ENCODE data around the gene AMIGO3.

The AMIGO3 gene

DNA sequence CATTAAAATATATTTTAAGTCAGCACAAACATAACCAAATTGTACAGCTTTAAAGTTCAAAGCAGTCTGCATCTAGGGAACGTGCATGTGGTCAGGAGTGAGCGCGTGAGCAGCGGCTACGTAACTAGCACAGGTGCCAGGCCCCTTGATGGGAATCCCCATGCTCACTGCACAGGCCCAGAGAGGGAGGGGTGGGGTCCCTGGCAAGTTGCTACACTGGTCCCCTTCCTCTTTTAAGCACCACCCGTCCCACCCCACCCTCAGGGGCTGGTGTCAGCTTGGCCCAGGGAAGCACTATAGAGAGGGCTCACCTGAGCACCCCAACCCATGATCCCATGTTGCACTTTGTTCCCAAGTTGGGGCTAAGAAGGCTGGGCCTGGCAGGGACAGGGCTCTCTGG lies 5.1 kb upstream of the AMIGO3 start:
- DNase-seq = no peak

DNA sequence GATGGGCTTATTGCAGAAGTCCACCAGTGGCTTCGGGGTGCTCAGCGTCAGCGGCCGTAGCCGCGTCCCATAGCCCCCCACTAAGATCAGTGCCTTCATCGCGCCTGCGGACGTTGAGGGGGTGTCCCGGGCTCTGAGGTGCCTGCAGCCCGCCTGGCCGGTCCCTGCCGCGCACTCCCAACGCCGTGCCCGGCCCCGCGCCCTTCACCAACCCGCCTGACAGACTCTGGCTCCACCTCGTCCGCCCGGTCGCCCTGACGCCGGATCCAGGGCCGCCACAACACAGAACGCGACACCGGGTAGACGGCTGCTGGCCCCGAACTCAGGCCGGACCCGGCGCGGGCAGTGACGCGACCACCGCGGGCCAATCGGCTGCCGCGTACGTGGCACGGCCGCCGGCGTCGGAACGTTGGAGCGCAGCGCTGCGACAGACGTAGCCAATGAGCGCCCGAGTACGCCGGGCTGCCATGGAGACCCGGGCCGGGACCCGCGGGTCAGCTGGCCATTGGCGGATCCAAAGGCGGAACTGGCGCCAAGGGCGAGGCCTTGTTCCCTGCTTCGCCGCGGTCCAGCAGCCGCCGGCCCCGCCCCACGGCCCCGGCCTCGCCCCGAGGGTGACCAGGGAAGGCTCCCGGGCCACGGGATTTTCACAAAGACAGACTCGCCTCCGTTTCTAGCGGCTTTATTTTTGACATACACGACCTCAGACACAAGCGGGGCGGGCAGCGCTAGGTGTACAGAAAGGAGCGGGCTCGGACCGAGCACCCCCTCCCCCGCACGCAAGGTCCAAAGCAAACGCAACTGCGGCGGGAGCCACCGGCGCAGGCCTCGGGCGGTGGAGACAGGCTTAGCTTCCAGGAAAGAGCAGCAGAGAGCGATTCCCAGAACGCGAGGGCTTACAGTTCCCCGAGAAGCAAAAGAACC lies 4.4 kb upstream of the AMIGO3 start, which contains the start of gene GMPPB:
TSS of gene GMPPB (minus strand) at position 324 of the 924 bp plus-strand sequence. CDS start at position 99, 225 bp downstream.
- peak; percentile 96 for DNase-seq

- DNase-seq = peak; percentile 21
These were observed 3.8 kb upstream of the AMIGO3 start for GRCh38 chr3:49723296-49723627.

DNA sequence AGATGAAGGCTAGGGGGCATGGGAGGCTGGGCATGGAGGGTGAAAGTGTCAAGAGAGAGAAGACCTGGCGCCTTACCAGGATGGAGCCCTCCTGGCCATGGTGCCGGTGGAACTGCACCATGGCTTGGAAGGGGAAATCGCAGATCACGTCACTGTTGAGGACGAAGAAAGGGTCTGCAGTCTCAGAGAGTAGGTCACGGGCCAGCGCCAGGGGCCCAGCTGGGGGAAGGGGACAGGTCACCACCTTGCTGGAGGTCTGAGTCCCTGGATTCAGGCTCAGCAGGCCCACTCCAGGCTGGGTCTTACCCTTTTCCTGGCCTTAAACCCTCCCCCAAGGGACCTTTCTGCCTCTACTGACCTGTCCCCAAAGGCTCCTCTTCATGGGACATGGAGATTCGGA lies 3.4 kb upstream of the AMIGO3 start:
- no peak for DNase-seq

GRCh38 chr3:49721896-49722781 lies 2.7 kb upstream of the AMIGO3 start:
- DNase-seq = no peak

- no peak for DNase-seq
These were observed 2.1 kb upstream of the AMIGO3 start for GRCh38 chr3:49721596-49721895.

DNA sequence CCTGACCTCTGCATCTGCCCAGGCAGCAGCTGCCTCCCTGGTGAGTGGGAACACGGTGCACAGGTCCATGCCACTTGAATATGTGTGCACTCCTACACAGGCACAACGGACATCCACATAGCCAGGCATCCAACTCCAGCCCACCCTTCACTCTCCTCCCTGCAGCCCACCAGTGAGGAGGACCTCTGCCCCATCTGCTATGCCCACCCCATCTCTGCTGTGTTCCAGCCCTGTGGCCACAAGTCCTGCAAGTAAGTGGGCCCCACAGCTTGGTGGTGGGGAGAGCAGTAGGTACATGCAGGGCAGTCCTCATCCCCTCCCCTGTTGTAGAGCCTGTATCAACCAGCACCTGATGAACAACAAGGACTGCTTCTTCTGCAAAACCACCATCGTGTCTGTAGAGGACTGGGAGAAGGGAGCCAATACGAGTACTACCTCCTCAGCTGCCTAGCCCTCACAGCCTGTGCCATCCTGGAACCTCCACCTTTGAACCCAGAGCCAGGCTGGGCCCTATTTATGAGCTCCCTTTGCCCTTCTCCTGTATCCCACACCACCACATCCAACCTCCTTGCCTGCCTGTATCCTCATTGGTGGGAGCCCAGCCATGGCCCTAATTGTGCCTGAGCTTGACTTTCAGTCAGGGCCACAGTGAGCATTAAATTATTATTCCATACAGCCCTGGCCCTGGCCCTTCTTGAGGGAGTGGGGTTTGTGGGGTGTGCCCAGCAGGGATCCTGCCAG lies 1.5 kb upstream of the AMIGO3 start:
- DNase-seq = no peak

DNA sequence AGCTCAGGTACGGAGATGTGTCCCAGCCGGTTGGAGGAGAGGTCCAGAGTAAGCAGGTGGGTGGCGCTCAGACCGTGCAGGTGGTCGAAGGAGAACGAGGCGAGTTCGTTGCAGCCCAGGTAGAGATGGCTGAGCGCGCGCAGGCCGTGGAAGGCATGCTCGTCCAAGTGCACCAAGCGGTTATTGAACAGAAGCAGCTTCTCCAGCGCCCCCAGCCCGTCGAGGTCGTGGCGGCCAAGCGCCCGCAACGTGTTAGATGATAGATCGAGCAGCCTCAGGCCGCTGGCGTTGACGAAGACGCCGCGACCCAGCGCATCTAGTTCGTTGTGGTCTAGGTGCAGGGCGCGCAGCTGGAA lies 648 bp downstream of the AMIGO3 start:
- DNase-seq = no peak

DNA sequence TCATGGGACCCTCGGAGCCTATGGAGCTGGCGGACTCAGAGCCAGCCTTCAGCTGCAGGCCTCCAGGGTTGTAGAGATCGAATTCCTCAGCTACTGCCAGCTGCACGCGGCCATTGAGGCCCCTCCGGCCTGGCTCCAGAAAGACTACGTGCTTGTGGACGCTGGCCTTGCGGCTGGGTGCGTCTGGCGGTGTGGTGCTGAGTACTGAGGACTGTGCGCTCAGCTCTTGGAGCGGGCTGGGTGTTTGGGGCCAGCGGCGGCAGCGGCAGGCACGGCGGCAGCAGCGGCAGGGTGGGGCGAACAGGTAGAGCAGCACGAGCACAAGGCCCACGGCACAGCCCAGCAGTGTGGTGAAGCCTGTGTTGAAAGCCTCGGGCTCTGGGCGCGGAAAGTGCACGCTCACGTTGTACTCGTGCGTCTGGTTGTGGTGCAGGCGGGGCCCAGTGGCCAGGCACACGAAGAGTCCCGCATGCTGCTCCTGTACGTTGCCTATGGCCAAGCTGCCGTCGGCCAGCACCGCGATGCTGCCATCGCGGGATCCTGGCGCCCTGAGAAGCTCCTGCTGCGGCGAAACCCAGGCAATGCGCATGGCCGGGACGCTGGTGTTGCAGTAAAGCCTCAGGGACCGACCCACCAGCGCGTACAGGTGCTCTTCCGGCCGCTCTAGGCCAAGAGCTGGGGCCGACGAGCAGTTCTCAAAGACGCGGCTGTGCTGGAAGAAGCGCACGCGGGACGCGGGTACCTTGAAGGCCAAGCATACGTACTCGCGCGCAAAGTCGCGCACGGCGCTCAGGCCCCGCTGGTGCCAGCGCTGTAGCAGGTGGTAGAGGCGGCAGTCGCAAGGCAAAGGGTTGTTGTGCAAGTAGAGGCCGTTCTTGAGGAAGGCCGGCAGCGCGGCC lies 1.3 kb downstream of the AMIGO3 start:
- DNase-seq = no peak

DNA sequence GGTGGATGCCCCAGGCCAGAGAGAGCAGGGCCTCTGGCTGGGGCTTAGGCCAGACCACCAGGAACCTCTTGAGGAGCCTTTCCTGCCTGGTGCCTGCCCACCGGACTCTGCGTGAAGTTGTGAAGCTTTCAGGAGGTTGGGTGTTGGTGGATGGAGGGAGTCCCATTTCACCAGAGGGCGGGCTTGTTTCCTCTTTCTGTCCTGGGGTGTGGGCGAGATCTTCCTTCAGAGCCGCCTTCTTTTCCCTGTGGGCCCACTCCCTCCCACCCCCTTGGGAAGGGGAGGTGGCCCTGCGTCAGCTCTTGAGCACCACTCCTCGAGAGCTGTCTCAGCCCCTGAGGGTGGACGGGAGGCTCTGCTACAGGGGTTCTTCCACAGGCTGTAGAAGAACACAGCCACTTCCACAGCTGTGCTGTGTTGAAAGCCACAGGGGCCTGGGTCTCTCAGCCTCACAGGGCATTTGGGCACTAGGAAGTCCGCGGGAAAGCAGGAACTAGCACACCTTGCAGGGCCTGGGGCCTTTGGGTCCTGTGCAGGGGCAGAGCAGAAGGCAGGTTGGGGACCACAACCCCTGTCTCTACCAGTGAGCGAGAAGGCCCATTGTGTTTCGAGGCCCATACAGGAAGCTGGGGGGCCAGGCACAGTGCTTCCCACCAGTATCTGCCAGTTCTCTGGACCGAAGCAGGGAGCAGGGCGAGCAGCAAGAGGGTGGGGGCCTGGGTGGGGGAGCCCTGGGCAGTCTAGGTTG lies 2.1 kb downstream of the AMIGO3 start:
- DNase-seq = no peak

GRCh38 chr3:49716691-49717210 lies 2.7 kb downstream of the AMIGO3 start:
- no peak for DNase-seq

DNA sequence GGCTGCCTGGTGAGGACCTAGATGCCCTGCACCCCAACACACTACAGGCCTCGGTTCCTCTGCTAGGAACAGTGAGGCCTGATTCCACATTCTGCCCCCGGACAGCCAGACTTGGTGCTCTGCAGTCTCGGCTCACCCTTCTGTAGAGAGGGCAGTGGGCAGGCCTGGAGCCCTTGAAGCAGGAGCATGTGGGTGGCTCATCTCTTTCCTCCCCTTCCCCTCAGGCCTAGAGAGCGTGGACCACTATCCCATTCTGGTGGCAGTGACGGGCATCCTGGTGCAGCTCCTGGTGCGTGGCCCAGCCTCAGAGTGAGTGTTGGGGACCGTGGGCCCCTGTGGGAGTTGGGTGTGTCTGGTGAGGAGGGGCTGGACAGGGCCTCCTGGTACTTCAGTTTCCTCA lies 3.3 kb downstream of the AMIGO3 start:
- DNase-seq = no peak

DNA sequence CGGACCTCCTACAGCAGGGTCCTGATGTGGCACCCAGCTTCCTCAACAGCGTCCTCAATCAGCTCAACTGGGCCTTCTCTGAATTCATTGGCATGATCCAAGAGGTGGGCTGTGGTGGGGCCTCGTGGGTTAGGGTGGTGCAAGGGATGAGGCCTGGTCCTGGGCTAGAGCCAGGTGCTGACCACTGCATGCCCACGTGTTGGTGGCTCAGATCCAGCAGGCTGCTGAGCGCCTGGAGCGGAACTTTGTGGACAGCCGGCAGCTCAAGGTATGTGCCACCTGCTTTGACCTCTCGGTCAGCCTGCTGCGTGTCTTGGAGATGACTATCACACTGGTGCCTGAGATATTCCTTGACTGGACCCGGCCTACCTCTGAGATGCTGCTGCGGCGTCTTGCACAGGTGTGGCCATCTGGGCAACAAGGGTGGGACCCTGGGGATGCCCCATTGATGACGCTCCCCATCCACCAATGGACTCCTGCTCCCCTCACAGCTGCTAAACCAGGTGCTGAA lies 3.8 kb downstream of the AMIGO3 start:
- DNase-seq = no peak

GRCh38 chr3:49714728-49715550 lies 4.5 kb downstream of the AMIGO3 start:
- DNase-seq = no peak

DNA sequence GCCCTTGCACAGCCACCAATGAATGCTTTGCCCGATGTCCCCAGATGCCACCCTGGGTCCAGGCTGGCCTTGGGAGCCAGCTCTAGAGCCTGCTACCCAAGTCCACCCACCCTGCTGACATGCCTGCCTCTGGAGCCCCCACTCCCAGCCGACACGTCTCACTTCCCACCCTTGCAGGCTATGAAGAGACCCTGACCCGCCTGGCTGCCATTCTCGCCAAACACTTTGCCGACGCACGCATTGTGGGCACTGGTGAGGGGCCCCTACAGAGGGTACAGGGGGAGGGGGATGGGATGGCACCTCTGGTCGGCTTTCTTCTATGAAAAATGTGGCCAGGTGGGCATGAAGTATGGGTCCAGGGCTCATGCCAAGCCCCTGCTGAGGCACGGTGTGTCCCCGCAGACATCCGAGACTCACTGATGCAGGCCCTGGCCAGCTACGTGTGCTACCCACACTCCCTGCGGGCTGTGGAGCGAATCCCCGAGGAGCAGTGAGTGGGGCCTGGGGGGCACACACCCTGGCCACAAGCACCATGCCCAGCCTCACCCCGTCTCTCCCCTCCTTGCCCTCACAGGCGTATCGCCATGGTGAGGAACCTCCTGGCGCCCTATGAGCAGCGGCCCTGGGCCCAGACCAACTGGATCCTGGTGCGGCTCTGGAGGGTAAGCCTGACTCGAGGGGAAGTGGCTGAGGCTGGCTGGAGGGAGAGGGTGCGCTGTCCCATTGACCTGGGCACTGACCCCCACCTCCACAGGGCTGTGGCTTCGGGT lies 6.0 kb downstream of the AMIGO3 start:
- no peak for DNase-seq

- no peak for DNase-seq
These were observed 6.7 kb downstream of the AMIGO3 start for GRCh38 chr3:49712631-49713317.

DNA sequence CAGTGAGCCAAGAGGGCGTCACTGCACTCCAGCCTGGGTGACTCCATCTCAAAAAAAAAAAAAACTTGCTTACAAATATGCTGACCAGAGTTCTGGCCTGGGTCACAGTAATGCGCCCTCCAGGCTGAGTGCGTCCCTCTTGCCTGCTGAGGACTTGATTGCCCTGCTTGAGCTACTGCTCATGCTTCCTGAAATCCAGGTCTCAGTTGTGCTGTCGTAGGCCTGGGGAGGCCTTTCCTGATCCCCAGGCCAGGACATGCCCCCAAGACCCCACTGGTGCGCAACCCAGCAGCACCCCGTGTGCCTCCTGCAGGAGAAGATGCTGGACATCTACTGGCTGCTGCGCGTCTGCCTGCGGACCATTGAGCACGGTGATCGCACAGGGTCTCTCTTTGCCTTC lies 7.3 kb downstream of the AMIGO3 start:
- no peak for DNase-seq

- no peak for DNase-seq
These were observed 8.0 kb downstream of the AMIGO3 start for GRCh38 chr3:49711489-49711888.

DNA sequence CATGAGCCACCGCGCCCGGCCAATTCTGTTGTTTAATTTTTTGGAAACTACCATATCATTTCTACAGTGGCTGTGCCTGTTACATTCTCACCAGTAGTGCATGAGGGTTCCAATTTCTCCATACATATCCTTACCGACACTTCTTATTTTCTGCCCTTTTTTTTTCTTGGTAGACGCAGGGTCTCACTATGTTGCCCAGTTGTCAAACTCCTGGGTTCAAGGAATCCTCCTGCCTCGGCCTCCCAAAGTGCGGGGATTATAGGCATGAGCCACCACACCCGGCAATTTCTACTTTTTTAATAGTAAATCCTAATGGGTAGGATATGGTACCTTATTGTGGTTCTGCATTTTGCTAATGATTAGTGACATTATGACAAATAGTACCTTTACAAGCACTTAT lies 9.6 kb downstream of the AMIGO3 start:
- no peak for DNase-seq

Measured in activated gamma-delta T cell (primary cell).